ENCODE measurements around the gene GGT6. TPM values are rescaled to one million over a fixed set of nuclear protein-coding genes. Genes with fewer than 3 reads are reported as not detected.
"Not testable (repeated sequence)": the region's sequence is repeated elsewhere in the genome, so short reads cannot be mapped to it uniquely, and the experiment has no call there.

The GGT6 gene
- total RNA-seq, 1 donor from 2014 or later, result not detected

DNA sequence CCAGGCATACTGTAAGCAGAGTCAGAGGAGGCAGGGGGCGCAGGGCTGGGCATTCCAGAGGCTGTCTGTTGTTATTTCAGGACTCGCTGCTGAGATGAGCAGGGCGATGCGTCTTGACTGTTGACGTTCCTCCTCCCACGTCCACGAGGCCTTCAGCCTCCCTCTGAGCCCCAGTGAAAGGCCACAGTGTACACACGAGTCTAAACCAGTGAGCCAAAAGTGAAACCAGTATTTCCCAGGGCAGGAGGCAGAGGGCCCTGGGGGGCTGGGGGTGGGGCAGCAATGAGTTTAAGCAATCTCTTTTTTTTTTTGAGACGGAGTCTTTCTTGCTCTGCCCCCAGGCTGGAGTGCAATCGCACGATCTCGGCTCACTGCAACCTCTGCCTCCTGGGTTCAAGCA, 45.4 kb upstream of the GGT6 start:
- no peak for DNase-seq
- Mint-ChIP-seq H3K4me3 (ENCODE audit: unreplicated experiment) (peak overlapping the region; percentile 12), H3K4me1 (ENCODE audit: low read depth, unreplicated experiment) (peaks cover 34% of the 10 kb centered on the region), H3K27me3 (ENCODE audit: unreplicated experiment) (peaks cover 3% of the 10 kb centered on the region), H3K36me3 (ENCODE audit: unreplicated experiment) (no peaks in the 10 kb centered on the region), H3K9me3 (ENCODE audit: unreplicated experiment) (peaks cover 1% of the 10 kb centered on the region), H3K27ac (ENCODE audit: unreplicated experiment) (peak overlapping the region; percentile 48)
- TF ChIP-seq, protein P1, sequence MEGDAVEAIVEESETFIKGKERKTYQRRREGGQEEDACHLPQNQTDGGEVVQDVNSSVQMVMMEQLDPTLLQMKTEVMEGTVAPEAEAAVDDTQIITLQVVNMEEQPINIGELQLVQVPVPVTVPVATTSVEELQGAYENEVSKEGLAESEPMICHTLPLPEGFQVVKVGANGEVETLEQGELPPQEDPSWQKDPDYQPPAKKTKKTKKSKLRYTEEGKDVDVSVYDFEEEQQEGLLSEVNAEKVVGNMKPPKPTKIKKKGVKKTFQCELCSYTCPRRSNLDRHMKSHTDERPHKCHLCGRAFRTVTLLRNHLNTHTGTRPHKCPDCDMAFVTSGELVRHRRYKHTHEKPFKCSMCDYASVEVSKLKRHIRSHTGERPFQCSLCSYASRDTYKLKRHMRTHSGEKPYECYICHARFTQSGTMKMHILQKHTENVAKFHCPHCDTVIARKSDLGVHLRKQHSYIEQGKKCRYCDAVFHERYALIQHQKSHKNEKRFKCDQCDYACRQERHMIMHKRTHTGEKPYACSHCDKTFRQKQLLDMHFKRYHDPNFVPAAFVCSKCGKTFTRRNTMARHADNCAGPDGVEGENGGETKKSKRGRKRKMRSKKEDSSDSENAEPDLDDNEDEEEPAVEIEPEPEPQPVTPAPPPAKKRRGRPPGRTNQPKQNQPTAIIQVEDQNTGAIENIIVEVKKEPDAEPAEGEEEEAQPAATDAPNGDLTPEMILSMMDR (IDR thresholded peaks at IDR 0.05; ENCODE audit: partially characterized antibody, unreplicated experiment), result no peak

- H3K27ac Mint-ChIP-seq (ENCODE audit: unreplicated experiment), result peak overlapping the region; percentile 67
- not testable (repeated sequence) for H3K9me3 Mint-ChIP-seq (ENCODE audit: unreplicated experiment); DNase-seq; H3K27me3 Mint-ChIP-seq (ENCODE audit: unreplicated experiment); H3K36me3 Mint-ChIP-seq (ENCODE audit: unreplicated experiment)
- peak overlapping the region; percentile 15 for H3K4me3 Mint-ChIP-seq (ENCODE audit: unreplicated experiment)
- peaks cover 44% of the 10 kb centered on the region for H3K4me1 Mint-ChIP-seq (ENCODE audit: low read depth, unreplicated experiment)
Observed at GRCh38 chr17:4604736-4605135, 44.4 kb upstream of the GGT6 start.

DNA sequence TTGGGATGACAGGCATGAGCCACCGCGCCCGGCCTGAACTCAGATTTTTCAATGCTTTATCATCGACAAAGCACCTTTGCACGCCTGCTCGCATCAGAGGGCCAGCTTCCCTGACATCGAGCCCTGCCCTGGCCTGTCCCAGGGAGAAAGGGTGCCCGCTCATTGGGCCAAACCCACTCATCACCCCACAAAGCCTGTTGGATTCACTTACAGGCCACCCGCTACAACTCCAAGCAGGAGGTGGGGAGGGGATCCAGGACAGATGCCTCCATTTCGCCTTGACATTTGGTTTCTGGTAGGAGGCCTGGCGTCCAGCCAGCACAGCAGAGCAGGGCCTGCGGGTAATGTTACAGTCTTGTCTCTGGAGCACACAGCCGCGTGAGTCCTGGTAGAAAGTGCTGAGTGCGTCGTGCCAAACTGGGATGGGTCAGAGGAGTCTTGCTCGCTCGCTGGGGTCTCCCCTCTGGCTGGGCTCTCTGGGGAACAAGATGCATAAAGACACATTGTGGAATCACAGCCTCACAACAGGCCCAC, 43.8 kb upstream of the GGT6 start:
- Mint-ChIP-seq H3K27me3 (ENCODE audit: unreplicated experiment) (peaks cover 11% of the 10 kb centered on the region), H3K4me1 (ENCODE audit: low read depth, unreplicated experiment) (peaks cover 49% of the 10 kb centered on the region), H3K4me3 (ENCODE audit: unreplicated experiment) (peak overlapping the region; percentile 8), H3K27ac (ENCODE audit: unreplicated experiment) (peak overlapping the region; percentile 67), H3K36me3 (ENCODE audit: unreplicated experiment) (no peaks in the 10 kb centered on the region), H3K9me3 (ENCODE audit: unreplicated experiment) (peaks cover 3% of the 10 kb centered on the region)
- DNase-seq, result peak; percentile 69
- TF ChIP-seq, protein P1 (IDR thresholded peaks at IDR 0.05; ENCODE audit: partially characterized antibody, unreplicated experiment), result no peak

DNA sequence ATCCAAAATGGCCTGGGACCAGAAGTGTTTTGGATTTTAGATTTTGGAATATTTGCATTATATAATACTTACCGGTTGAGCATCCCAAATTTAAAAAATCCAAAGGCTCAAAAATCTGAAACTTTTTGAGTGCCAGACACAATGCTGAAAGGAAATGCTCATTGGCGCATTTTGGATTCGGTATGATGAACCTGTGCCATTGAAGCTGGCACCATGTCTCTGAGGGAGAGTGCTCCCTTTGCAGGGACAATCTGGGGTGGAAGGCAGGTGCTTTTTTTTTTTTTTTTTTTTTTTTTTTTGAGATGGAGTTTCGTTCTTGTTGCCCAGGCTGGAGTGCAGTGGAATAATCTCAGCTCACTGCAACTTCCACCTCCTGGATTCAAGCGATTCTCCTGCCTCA, 41.7 kb upstream of the GGT6 start:
- H3K36me3 Mint-ChIP-seq (ENCODE audit: unreplicated experiment), result no peaks in the 10 kb centered on the region
- no peak for DNase-seq
- peaks cover 12% of the 10 kb centered on the region for H3K27me3 Mint-ChIP-seq (ENCODE audit: unreplicated experiment)
- peak overlapping the region; percentile 48 for H3K27ac Mint-ChIP-seq (ENCODE audit: unreplicated experiment)
- H3K4me1 Mint-ChIP-seq (ENCODE audit: low read depth, unreplicated experiment), result peaks cover 42% of the 10 kb centered on the region
- no peak overlapping the region for H3K4me3 Mint-ChIP-seq (ENCODE audit: unreplicated experiment)
- TF ChIP-seq, protein P1 (IDR thresholded peaks at IDR 0.05; ENCODE audit: partially characterized antibody, unreplicated experiment), result no peak
- H3K9me3 Mint-ChIP-seq (ENCODE audit: unreplicated experiment), result peaks cover 3% of the 10 kb centered on the region

DNA sequence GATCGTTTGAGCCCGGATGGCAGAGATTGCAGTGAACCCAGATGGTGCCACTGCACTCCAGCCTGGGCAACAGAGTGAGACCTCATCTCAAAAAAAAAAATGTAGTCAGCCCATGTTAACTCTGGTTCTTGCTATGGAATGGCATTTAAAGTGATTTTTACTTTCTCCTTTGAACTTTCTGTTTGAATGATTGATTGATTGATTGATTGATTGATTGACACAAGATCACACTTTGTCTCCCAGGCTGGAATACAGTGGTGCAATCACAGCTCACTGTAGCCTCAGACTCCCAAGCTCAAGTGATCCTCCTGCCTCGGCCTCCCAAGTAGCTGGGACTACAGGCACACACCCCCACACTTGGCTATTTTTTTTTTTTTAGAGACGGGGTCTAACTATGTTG, 40.9 kb upstream of the GGT6 start:
- H3K36me3 Mint-ChIP-seq (ENCODE audit: unreplicated experiment), result no peaks in the 10 kb centered on the region
- H3K27me3 Mint-ChIP-seq (ENCODE audit: unreplicated experiment), result peaks cover 12% of the 10 kb centered on the region
- DNase-seq, result no peak
- TF ChIP-seq, protein P1 (IDR thresholded peaks at IDR 0.05; ENCODE audit: partially characterized antibody, unreplicated experiment), result no peak
- H3K27ac Mint-ChIP-seq (ENCODE audit: unreplicated experiment), result peak overlapping the region; percentile 98
- peaks cover 42% of the 10 kb centered on the region for H3K4me1 Mint-ChIP-seq (ENCODE audit: low read depth, unreplicated experiment)
- H3K4me3 Mint-ChIP-seq (ENCODE audit: unreplicated experiment), result no peak overlapping the region
- peaks cover 3% of the 10 kb centered on the region for H3K9me3 Mint-ChIP-seq (ENCODE audit: unreplicated experiment)

Measured in glutamatergic neuron (in vitro differentiated cells).